Keratinocyte (primary cell): ENCODE data around the gene CNN1.

Source experiments
- CTCF ChIP-seq, 3 experiments: IDR thresholded peaks in 1 of 3; conservative IDR thresholded peaks in 1 of 3; optimal IDR thresholded peaks in 1 of 3; 2 replicates in 2 of 3; 3 replicates in 1 of 3; pipeline versions ENCODE3 to v1.5.1; 2011; ENCODE audit warnings: low read length in 3 of 3, mild to moderate bottlenecking in 3 of 3, moderate library complexity in 2 of 3, control low read depth in 1 of 3, inconsistent platforms in 1 of 3; ENCODE audit not compliant: insufficient read depth in 2 of 3; ENCODE audit errors: extremely low read depth in 1 of 3
- EZH2 ChIP-seq: IDR thresholded peaks from one replicate; pipeline ENCODE4 v1.6.1; 2012; ENCODE audit warnings: inconsistent platforms, mild to moderate bottlenecking, low read length, moderate library complexity

- TF ChIP-seq CTCF (optimal IDR thresholded peaks at IDR 0.05 in 1 of 3, IDR thresholded peaks at IDR 0.05 in 1 of 3, conservative IDR thresholded peaks at IDR 0.05 in 1 of 3; ENCODE audit: extremely low read depth in 1 of 3, insufficient read depth in 2 of 3, low read length in 3 of 3) = no peak
- no peak for TF ChIP-seq EZH2
These were observed 9.5 kb downstream of the CNN1 start for GRCh38 chr19:11547929-11548700.
